NCI-H774 (cell line): ENCODE measurements around the gene KRTAP12-1.
"Not testable (repeated sequence)": the region's sequence is repeated elsewhere in the genome, so short reads cannot be mapped to it uniquely, and the experiment has no call there.

Source experiments
- DNase-seq: peaks from one replicate; lab custom pipeline; 2025; lab: John Stamatoyannopoulos, UW

Gene KRTAP12-1

DNA sequence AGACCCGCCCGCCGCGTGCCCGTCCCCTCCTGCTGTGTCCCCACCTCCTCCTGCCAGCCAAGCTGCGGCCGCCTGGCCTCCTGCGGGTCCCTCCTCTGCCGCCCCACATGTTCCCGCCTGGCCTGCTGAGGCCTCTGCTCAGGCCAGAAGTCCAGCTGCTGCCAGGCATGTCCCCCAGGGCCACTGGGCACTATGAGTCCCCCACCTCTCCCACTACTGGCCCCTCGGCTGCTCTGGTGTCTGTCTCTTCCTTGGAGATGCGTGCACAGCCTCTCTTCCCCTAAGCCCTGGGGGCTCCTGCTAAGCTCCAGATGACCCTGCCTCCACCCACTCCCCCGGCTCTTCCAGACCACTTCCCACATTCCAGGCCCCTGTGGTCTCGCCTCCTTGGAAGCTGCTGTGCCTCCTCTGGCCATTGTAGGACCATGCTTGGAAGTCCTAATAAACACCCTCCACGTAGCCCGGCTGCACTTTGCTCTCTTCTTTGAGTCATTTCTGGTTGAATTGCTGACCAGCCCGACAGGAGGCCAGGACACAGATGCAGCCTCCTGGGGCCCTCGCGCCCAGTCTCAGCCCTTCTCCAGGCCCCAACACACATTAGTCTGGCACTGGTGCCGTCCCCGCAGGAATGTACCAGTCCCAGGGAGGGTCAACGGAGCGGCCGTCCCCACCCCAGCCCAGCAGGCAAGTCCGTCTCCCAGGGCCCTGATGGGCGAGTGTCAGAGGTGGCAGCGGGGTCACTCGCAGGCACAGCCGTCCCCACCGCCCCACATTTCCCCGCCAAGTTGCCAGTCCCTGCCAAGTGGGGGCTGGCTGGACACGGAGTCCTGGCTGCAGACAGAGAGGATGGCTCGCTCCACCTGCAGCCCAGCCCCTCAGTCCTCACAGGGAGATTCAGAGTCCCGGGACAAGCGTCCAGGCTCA, 16.1 kb upstream of the KRTAP12-1 start:
- DNase-seq, result no peak

GRCh38 chr21:44697172-44697810, 15.3 kb upstream of the KRTAP12-1 start, which contains the start of gene KRTAP10-12:
Gene KRTAP10-12 (plus strand): TSS chr21:44697172. CDS start chr21:44697202, 30 bp downstream.
- DNase-seq, result not testable (repeated sequence)

GRCh38 chr21:44696572-44696971, 14.6 kb upstream of the KRTAP12-1 start:
- no peak for DNase-seq

GRCh38 chr21:44695641-44696040, 13.7 kb upstream of the KRTAP12-1 start:
- DNase-seq, result no peak

DNA sequence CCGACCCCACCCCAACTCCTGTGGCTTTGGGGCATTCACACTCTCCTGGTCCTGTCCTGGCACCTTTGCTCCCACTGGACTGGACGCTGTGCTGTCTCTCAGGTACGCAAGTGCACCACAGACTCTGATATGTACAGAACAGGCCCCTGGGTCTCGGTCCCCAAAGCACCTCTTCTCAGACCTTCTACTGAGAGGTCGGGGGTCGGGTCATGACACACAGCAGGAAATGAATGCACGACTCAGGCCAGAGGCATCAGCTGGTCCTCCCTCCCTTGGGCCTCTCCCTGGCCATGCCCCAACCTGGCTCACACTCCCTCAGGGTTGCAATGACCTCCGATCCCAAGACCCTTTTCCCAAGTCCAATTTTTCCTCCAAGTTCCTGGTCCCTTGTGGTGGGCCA, 13.2 kb upstream of the KRTAP12-1 start:
- no peak for DNase-seq

DNA sequence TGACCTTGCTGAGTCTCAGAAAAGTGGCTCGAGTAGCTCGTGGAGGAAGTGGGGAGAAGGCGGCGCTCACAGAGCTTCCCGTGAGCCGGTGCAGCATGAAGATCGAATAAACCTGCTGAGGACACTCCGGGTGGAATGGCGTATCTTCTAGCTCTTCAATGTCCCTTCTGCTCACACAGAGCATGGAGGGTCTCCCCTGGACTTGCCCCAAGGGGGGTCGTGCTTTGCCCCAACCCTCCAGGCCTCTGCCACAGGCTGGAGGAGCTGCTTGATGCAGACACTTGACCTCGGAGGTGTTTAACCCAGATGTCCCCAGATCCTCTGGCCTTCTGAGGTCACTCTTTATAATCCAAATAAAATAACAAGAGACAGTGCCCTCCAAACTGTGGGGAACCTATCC, 12.8 kb upstream of the KRTAP12-1 start:
- no peak for DNase-seq

GRCh38 chr21:44692798-44693512, 11.0 kb upstream of the KRTAP12-1 start:
- DNase-seq, result no peak

DNA sequence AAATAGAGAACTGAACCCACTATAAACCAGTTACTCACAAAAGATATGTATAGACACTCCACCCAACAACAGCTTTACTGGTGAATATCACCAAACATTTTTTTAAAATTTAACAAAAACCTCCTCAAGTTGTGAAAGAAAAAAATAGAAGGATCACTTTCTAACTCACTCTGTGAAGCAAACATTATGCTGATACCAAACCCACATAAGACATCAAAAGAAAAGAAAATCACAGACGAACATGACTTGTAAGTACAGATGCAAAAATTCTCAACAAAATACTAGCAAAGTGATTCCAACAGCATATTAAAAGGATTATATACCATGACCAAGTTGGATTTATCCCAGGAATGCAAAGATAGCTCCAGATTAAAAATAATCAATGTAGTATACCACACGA, 9.7 kb upstream of the KRTAP12-1 start:
- DNase-seq, result no peak

- not testable (repeated sequence) for DNase-seq
Observed at GRCh38 chr21:44689740-44690139, 7.8 kb upstream of the KRTAP12-1 start.

DNA sequence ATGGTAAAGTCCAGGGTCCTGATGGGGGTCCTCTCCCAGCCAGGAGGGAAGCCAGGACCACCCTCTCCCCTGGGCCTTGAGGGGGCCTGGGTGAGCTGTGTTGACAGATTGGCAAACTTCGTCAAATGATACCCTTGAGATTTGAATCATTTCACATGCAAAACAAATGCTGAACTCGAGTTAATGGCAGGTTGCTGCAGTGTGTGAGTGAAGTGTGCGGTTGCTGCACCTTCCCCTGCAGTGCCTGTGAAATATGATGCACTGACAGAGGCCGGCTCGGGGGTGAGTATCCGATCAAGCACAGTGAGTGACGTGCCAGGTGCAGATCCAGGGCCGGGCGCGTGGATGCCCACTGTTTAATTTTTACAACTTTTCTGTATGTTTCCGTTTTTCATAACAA, 5.7 kb upstream of the KRTAP12-1 start:
- DNase-seq, result no peak

DNA sequence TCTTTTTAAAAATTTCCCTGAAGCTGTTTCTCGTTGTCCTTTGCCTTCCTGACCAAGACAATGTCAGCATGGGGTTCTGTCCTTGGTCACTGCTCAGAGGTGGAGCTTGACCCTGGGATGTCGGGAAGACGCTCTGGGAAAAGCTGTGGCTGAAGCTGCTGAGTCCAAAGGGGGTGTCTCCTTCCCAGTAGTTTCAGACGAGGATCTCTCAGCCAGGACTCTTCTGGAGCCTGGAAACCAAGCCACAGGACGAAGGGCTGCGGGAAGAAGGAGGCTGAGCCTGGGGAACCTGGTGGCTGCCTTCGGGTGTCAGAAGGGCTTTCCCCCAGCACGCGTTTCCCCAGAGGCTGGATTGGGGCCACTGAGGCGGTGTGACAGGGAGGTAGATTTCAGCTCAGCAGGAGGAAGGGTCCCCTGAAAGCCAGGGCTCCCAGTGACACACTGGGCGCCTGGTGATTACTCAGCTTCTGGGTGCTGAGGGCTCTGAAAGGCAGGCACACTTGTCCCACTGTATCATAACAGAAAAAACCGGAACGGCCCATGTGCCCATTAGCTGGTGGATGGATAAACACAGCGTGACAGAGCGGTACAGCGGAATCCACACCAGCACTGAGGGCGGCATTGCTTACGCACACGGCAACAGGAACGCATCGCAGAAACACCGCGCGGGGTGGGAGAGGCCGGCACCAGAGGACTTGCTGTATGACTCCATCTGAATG, 5.0 kb upstream of the KRTAP12-1 start:
- no peak for DNase-seq

DNA sequence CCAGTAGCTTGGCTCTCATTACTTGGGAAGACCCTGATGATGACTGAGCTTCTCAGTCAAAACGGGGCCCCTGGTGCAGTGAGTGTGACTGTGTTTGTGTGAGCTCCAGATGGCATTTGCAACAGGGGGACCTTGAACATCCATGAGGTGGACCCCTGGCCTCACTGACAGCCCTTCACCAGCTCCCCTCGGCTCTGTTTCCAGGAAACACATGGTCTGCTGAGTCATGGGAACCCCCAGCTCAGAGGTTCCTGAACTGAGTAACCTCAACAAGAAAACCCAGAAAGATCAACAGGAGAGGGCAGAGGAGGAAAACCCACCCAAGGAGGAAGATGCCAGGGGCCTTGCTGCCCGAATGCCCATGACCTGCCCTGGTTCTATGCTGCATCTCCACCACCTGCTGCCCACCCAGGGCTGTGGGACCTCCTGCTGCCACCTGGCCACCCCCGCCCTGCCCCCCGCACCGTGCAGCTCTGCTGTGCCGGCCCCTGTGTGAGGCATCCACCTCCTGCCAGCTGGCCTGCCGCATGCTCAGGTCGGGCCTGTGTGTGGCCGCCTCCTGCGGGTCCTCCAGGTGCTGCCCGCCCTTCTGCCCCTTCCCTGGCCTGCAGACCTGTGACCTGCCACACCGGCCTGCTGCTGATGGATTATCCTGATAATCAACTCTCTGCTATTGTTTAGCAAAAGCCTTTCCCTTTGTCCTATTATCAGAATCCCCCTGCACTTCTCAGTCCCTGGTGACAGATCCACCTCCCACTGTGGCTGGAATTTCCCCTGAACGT, 4.2 kb upstream of the KRTAP12-1 start:
- no peak for DNase-seq

- DNase-seq, result not testable (repeated sequence)
Observed at GRCh38 chr21:44685050-44685449, 3.1 kb upstream of the KRTAP12-1 start.

- DNase-seq, result no peak
Observed at GRCh38 chr21:44684483-44684882, 2.5 kb upstream of the KRTAP12-1 start.

GRCh38 chr21:44684077-44684476, 2.1 kb upstream of the KRTAP12-1 start:
- no peak for DNase-seq

GRCh38 chr21:44682580-44683151, 703 bp upstream of the KRTAP12-1 start:
- no peak for DNase-seq

DNA sequence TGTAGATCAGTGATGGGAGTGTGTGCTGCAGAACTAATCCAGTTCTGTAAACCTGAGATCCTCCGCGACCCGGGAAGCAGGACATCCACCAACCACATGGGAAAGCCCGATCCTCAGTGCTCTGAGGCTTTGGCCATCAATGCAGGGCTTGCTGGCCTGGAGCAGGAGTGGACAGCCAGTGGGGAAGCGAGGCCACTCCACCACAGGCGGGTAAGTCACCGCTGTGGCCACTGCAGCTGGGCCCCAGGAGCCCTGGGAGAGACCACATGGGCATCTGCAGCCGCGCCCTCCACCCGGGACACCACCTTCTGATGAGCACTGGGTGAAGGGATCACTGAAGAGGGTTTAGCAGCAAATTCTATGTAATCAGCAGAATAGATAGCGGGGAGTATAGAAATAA, 811 bp downstream of the KRTAP12-1 start:
- DNase-seq, result no peak

DNA sequence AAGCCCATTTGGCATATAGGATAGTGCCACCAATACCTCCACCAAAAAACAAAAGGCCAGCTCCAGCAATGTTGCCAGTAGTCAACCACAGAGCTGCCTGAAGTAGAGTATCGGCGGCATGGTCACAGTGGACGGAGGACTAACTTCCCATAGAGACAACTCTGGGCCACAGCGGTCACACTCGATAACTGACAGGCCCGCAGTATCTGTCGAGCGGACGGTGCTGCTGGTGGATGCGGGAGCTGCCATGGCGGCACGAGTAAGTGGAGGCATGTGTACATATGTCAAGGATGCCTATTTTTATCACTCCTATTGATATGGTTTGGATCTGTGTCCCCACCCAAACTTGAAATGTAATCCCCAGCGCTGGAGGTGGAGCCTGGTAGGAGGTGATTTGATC, 4.1 kb downstream of the KRTAP12-1 start:
- DNase-seq, result no peak

GRCh38 chr21:44671911-44672310, 10.1 kb downstream of the KRTAP12-1 start:
- DNase-seq, result no peak

GRCh38 chr21:44670642-44671432, 11.1 kb downstream of the KRTAP12-1 start:
- no peak for DNase-seq
